ENCODE results near the gene TFB1M.

DNA sequence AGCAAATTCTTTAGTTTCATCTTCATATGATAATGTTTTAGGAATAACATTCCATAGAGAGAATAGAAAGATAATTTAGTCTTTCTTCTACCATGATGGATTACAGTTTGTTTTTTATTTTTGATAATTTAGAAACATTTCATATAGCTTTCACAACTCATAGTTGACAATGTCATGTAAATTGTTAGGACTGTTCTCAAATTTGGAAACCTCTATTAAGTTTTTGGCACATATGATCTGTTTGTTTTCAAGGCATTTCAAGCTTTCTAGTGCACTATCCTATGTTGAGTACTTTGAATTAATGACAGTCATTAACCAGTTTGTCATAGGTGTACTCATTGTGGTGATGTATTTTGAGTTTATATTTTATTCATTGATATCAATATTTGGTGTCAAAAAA, 10.7 kb upstream of the TFB1M start:
- no peak for TF ChIP-seq CTCF (IDR thresholded peaks at IDR 0.05)
- TF ChIP-seq POLR2A (IDR thresholded peaks at IDR 0.05), result no peak
